Mesothelial cell of epicardium (in vitro differentiated cells): ENCODE results near the gene LDLRAD4. TPM values are rescaled to one million over a fixed set of nuclear protein-coding genes. Genes with fewer than 3 reads are reported as not detected.

ENCODE experiments used
- DNase-seq, 2 experiments: peaks; one replicate each; pipeline ENCODE4 v3.0.0; 2021; ENCODE audit warnings: low spot score in 2 of 2; ENCODE audit not compliant: unreplicated experiment in 2 of 2
- H3K27ac Mint-ChIP-seq: 2 replicates; pipeline ENCODE4 v1.8.0; 2021; ENCODE audit warnings: mixed read lengths
- H3K27me3 Mint-ChIP-seq: 2 replicates; pipeline ENCODE4 v1.8.0; 2021; ENCODE audit warnings: low read depth, mixed read lengths
- H3K36me3 Mint-ChIP-seq: 2 replicates; pipeline ENCODE4 v1.8.0; 2021; ENCODE audit warnings: mixed read lengths
- H3K4me1 Mint-ChIP-seq: 2 replicates; pipeline ENCODE4 v1.8.0; 2021; ENCODE audit warnings: mixed read lengths
- H3K4me3 Mint-ChIP-seq: 2 replicates; pipeline ENCODE4 v1.8.0; 2021; ENCODE audit warnings: mild to moderate bottlenecking, moderate library complexity, mixed read lengths
- H3K9me3 Mint-ChIP-seq: 2 replicates; pipeline ENCODE4 v1.8.0; 2021; ENCODE audit warnings: mixed read lengths
- total RNA-seq: library from RNA; stranded (reverse); gene quantifications from 3 replicates; pipeline ENCODE4 v1.2.1, GENCODE V29; 2021
- TF ChIP-seq, protein P1 (sequence below): fragments of 200-600 bp; sonication (generic); IDR thresholded peaks from one replicate; pipeline ENCODE4 v1.5.0; 2021; ENCODE audit warnings: antibody characterized with exemption; ENCODE audit not compliant: unreplicated experiment

LDLRAD4 gene
- total RNA-seq, 1 donor from 2014 or later, result 29.7 TPM

DNA sequence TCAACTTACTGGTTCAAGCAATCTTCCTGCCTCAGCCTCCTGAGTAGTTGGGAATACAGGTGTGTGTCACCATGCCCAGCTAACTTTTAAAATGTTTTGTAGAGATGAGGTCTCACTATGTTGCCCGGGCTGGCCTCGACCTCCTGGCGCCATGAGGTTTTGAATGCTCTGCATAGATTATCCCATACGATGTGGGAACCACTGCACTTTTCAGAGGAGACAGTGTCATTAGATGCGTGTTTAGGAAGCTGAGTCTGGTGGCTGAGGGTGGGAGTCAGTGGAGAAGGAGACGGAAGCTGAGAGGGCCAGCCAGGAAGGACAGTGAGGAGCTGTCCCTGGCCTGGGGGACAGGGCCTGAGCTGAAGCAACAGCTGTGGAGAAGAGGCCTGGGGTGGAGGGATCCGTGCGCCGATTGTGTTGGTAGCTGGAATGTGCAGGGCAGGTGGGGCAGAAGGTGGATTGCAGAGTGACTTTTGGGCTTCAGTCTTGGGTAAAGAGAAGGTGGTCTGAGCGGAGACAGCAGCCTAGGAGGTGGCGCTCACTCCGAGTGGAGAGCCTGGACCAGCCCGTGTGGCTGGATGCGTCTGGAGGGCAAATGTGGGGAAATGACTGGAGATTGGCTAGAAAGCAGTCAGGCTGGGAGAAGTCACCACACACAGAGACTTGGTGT, 68.0 kb downstream of the LDLRAD4 start:
- no peak overlapping the region for H3K27ac Mint-ChIP-seq
- no peaks in the 10 kb centered on the region for H3K27me3 Mint-ChIP-seq
- DNase-seq, result no peak
- peaks cover 6% of the 10 kb centered on the region for H3K4me1 Mint-ChIP-seq
- TF ChIP-seq, protein P1, sequence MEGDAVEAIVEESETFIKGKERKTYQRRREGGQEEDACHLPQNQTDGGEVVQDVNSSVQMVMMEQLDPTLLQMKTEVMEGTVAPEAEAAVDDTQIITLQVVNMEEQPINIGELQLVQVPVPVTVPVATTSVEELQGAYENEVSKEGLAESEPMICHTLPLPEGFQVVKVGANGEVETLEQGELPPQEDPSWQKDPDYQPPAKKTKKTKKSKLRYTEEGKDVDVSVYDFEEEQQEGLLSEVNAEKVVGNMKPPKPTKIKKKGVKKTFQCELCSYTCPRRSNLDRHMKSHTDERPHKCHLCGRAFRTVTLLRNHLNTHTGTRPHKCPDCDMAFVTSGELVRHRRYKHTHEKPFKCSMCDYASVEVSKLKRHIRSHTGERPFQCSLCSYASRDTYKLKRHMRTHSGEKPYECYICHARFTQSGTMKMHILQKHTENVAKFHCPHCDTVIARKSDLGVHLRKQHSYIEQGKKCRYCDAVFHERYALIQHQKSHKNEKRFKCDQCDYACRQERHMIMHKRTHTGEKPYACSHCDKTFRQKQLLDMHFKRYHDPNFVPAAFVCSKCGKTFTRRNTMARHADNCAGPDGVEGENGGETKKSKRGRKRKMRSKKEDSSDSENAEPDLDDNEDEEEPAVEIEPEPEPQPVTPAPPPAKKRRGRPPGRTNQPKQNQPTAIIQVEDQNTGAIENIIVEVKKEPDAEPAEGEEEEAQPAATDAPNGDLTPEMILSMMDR, result no peak
- H3K36me3 Mint-ChIP-seq, result peaks cover 10% of the 10 kb centered on the region
- no peak overlapping the region for H3K4me3 Mint-ChIP-seq
- peaks cover 3% of the 10 kb centered on the region for H3K9me3 Mint-ChIP-seq

GRCh38 chr18:13287372-13287771, 68.8 kb downstream of the LDLRAD4 start:
- H3K27me3 Mint-ChIP-seq, result no peaks in the 10 kb centered on the region
- H3K27ac Mint-ChIP-seq, result no peak overlapping the region
- H3K36me3 Mint-ChIP-seq, result peaks cover 7% of the 10 kb centered on the region
- H3K9me3 Mint-ChIP-seq, result no peaks in the 10 kb centered on the region
- H3K4me3 Mint-ChIP-seq, result no peak overlapping the region
- TF ChIP-seq, protein P1, result no peak
- H3K4me1 Mint-ChIP-seq, result peaks cover 9% of the 10 kb centered on the region
- DNase-seq, result no peak

DNA sequence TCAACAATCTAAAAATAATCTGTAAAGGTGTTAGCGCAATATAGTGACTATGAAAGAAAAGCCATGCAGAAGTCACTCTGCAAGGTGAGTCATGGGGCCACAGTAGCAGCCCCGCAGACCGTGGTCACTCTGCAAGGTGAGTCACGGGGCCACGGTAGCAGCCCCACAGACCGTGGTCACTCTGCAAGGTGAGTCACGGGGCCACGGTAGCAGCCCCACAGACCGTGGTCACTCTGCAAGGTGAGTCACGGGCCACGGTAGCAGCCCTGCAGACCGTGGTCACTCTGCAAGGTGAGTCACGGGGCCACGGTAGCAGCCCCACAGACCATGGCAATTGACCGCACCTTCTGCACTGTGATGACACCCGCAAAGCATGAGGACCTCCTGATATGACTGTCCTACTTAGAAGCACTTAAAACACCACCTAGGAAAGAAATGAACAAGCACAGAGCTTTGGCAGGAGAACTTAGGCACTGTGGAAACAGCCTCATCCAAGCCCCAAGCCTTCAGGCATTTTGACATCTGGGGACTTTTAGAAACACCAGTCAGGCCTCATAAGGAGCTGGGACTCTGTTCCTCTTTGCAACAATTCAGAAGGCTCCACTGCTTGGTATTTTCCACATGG, 70.1 kb downstream of the LDLRAD4 start:
- TF ChIP-seq, protein P1, result no peak

GRCh38 chr18:13289481-13290205, 71.1 kb downstream of the LDLRAD4 start:
- H3K27ac Mint-ChIP-seq, result no peak overlapping the region
- no peaks in the 10 kb centered on the region for H3K27me3 Mint-ChIP-seq
- H3K4me1 Mint-ChIP-seq, result peaks cover 28% of the 10 kb centered on the region
- TF ChIP-seq, protein P1, result no peak
- no peak for DNase-seq
- no peaks in the 10 kb centered on the region for H3K36me3 Mint-ChIP-seq
- H3K9me3 Mint-ChIP-seq, result no peaks in the 10 kb centered on the region
- no peak overlapping the region for H3K4me3 Mint-ChIP-seq

More for the DNA sequence above, 70.1 kb downstream of the LDLRAD4 start:
- no peak for DNase-seq
- no peaks in the 10 kb centered on the region for H3K27me3 Mint-ChIP-seq
- H3K4me1 Mint-ChIP-seq, result peaks cover 21% of the 10 kb centered on the region
- H3K36me3 Mint-ChIP-seq, result peaks cover 1% of the 10 kb centered on the region
- no peak overlapping the region for H3K27ac Mint-ChIP-seq
- no peak overlapping the region for H3K4me3 Mint-ChIP-seq
- H3K9me3 Mint-ChIP-seq, result no peaks in the 10 kb centered on the region

DNA sequence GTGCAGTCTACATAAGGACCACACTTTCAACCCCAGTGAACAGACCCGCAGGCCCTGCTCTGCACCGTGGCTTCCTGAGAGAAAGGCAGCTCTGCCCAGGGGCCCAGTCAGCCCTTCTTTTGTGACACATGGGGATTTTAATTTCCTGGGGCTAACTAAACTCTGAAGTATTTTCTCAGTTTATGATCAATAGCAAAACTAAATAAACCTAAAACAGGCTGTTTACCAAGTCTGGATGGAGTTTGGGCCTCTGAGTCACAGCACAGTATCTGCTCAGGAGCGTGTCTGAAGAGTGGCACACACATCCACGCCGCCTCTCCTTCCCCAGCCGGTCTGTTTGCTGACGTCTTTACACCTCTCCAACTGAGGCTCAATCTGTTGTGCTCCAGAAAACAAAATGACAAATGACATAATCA, 72.3 kb downstream of the LDLRAD4 start:
- no peaks in the 10 kb centered on the region for H3K27me3 Mint-ChIP-seq

More for the DNA sequence above, 72.3 kb downstream of the LDLRAD4 start:
- H3K36me3 Mint-ChIP-seq, result no peaks in the 10 kb centered on the region
- peaks cover 28% of the 10 kb centered on the region for H3K4me1 Mint-ChIP-seq
- no peak overlapping the region for H3K27ac Mint-ChIP-seq
- DNase-seq, result no peak
- no peaks in the 10 kb centered on the region for H3K9me3 Mint-ChIP-seq
- no peak overlapping the region for H3K4me3 Mint-ChIP-seq
- TF ChIP-seq, protein P1, result no peak
